Measurements from ENCODE around the gene PDE6B.

Gene PDE6B

GRCh38 chr4:601612-602558, 23.5 kb upstream of the PDE6B start:
- DNase-seq, result no peak

GRCh38 chr4:602559-602942, 22.8 kb upstream of the PDE6B start:
- no peak for DNase-seq

GRCh38 chr4:604131-604530, 21.2 kb upstream of the PDE6B start:
- DNase-seq, result no peak

GRCh38 chr4:605702-606425, 19.5 kb upstream of the PDE6B start:
- no peak for DNase-seq

- DNase-seq, result no peak
Observed at GRCh38 chr4:608236-608635, 17.1 kb upstream of the PDE6B start.

GRCh38 chr4:609400-610050, 15.8 kb upstream of the PDE6B start:
- no peak for DNase-seq

GRCh38 chr4:610411-611261, 14.7 kb upstream of the PDE6B start:
- DNase-seq, result no peak

GRCh38 chr4:612052-612748, 13.2 kb upstream of the PDE6B start:
- no peak for DNase-seq

- DNase-seq, result no peak
Observed at GRCh38 chr4:612749-613125, 12.6 kb upstream of the PDE6B start.

GRCh38 chr4:613126-613525, 12.2 kb upstream of the PDE6B start:
- DNase-seq, result no peak

- DNase-seq, result no peak
Observed at GRCh38 chr4:616091-616490, 9.3 kb upstream of the PDE6B start.

- no peak for DNase-seq
Observed at GRCh38 chr4:616911-617643, 8.3 kb upstream of the PDE6B start.

- DNase-seq, result no peak
Observed at GRCh38 chr4:617644-618641, 7.4 kb upstream of the PDE6B start.

GRCh38 chr4:620201-620600, 5.2 kb upstream of the PDE6B start:
- no peak for DNase-seq

- no peak for DNase-seq
Observed at GRCh38 chr4:620851-621261, 4.5 kb upstream of the PDE6B start.

GRCh38 chr4:621296-622070, 3.9 kb upstream of the PDE6B start:
- DNase-seq, result no peak

- no peak for DNase-seq
Observed at GRCh38 chr4:622071-622995, 3.0 kb upstream of the PDE6B start.

All from cortex of kidney (tissue), 1 donor.